ENCODE results near the gene CLIC2.

CLIC2 gene

GRCh38 chrX:155262970-155263754, 71.3 kb downstream of the CLIC2 start:
- no peak for DNase-seq

GRCh38 chrX:155259752-155260151, 74.7 kb downstream of the CLIC2 start:
- DNase-seq: no peak

GRCh38 chrX:155251391-155251790, 83.0 kb downstream of the CLIC2 start:
- no peak for DNase-seq

- no peak for DNase-seq
These were observed 86.9 kb downstream of the CLIC2 start for GRCh38 chrX:155247497-155247896.

- DNase-seq: no peak
These were observed 87.7 kb downstream of the CLIC2 start for GRCh38 chrX:155246748-155247147.

- DNase-seq: no peak
These were observed 92.1 kb downstream of the CLIC2 start for GRCh38 chrX:155242300-155242699.

GRCh38 chrX:155237719-155238118, 96.7 kb downstream of the CLIC2 start:
- no peak for DNase-seq

GRCh38 chrX:155235891-155236290, 98.5 kb downstream of the CLIC2 start:
- DNase-seq: no peak

- DNase-seq: no peak
These were observed 103.3 kb downstream of the CLIC2 start for GRCh38 chrX:155231163-155231562.
